ENCODE data around the gene ITPRIP.

The ITPRIP gene

DNA sequence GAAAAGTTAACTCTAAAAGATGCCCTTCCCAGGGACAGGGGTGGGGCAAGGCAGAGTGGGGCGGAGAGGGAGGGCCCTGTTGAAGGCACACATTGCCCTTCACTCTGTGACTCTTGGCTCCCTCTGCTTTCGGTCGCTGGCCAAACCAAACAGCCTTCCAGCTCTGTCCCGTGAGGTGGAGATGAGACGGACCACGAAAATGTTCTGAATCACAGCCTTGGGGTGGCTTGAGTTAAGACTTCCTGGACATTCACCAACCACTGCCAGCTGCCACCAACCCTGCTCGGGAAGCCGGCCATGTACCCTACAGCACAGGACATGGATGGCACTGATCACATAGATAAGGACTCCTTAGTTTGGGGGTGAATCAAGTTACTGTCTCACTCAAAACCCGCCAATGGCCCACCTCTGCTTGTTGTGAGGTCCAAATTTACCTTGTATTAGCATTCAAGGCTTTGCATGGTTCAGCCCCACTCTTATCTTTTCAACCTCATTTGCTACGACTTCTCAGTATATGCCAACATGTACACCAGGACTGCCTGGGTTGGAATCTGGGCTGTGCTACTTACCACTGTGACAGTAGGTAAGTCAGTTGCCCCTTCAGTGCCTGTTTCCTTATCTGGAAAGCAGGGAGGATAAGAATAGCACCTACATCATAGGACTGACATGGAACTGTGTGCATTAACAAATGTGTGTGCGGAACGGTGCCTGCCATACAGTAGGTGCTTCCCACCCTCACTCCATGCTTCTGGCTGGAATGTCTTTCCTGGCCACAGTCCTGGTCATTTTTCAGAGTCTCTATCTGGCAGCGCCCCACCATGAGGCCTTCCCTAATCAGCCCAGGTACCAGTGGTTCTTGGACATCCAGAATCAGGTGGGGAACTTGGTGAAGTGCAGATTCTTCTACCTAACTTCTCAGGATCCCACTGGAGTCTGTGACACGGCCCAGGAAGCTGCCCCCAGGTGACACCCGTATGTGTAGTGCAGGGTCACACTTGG lies 28.0 kb downstream of the ITPRIP start:
- Histone ChIP-seq H3K4me1 (ENCODE audit: control insufficient read depth, insufficient read depth, low read length, poor library complexity, severe bottlenecking) (peaks cover 14% of the 10 kb centered on the region), H3K9me3 (ENCODE audit: control insufficient read depth, low read length) (no peaks in the 10 kb centered on the region), H3K27ac (ENCODE audit: insufficient read depth, low read length, poor library complexity, severe bottlenecking) (no peak overlapping the region), H3K4me3 (ENCODE audit: insufficient read depth, low read depth, low read length, poor library complexity, severe bottlenecking) (no peak overlapping the region), H3K27me3 (replicated peaks; ENCODE audit: control insufficient read depth, insufficient read depth, low read length, poor library complexity, severe bottlenecking) (no peaks in the 10 kb centered on the region), H3K36me3 (ENCODE audit: control insufficient read depth, insufficient read depth, low read length) (peaks cover 38% of the 10 kb centered on the region)
- no peak for DNase-seq

DNA sequence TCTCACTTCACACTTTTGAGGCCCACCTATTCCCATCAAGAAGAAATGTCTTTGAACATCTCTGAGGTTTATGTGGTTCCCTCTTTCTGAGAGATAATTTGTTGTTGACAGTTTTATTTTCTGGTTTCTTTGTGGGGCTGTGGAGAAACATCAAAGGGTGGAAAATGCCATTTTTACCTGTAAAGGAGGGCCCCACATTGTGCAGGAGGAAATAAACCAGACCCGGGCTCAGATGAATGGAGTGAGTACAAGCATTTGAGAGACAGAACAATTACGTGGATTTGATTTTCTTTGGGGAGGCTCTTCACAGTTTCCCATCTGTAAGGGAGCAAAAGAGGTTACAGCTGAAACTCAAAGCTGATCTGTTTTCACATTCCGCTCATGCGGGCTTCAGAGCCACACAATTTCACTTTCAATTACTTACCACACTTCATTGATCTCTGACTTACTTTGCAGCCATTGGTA lies 29.8 kb downstream of the ITPRIP start:
- no peak for DNase-seq
- H3K27ac ChIP-seq (ENCODE audit: insufficient read depth, low read length, poor library complexity, severe bottlenecking), result no peak overlapping the region
- H3K4me1 ChIP-seq (ENCODE audit: control insufficient read depth, insufficient read depth, low read length, poor library complexity, severe bottlenecking), result peaks cover 14% of the 10 kb centered on the region
- H3K36me3 ChIP-seq (ENCODE audit: control insufficient read depth, insufficient read depth, low read length), result peaks cover 19% of the 10 kb centered on the region
- H3K4me3 ChIP-seq (ENCODE audit: insufficient read depth, low read depth, low read length, poor library complexity, severe bottlenecking), result no peak overlapping the region
- no peaks in the 10 kb centered on the region for H3K9me3 ChIP-seq (ENCODE audit: control insufficient read depth, low read length)
- H3K27me3 ChIP-seq (replicated peaks; ENCODE audit: control insufficient read depth, insufficient read depth, low read length, poor library complexity, severe bottlenecking), result no peaks in the 10 kb centered on the region

DNA sequence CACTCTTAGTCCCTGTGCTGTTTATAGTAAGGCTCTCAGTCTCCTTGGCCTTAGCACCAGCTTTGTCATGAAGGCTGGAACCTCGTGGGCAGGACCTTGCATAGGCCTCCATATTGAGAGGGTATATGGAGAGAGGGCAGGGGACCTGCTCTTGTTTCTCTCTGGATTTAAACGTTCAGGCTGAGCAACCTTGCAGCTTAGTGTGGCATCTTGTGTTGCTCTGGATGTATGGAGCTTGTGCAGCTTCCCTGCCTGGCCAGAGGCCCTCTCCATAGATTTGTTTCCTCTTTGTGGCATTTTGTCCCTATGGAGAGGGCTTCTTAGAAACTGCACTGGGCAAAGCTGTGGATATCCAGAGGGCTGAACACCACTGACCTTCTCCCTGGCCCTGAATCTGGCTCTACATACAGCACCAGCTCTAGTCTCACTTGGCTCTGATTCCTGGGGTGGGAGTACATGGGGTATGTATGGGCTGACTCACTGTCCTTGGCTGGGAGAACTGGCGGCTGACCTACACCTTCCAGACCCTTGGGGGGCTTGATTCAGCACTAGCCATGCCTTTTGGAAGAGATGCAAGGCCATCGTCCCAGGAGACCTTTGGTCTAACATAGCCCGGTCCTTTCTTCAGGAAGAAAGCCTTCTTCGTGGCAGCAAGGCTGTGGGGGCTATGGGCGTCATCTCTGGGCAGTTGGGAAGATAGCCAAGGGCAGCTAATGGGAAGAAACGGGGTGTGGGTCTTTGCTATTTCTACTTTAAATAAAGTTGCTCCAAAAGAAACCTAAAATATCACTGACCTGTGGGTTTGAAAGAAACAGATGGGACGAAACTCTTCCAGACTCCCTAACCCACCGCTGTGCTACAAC lies 30.5 kb downstream of the ITPRIP start:
- no peak overlapping the region for H3K27ac ChIP-seq (ENCODE audit: insufficient read depth, low read length, poor library complexity, severe bottlenecking)
- H3K36me3 ChIP-seq (ENCODE audit: control insufficient read depth, insufficient read depth, low read length), result peaks cover 13% of the 10 kb centered on the region
- H3K9me3 ChIP-seq (ENCODE audit: control insufficient read depth, low read length), result no peaks in the 10 kb centered on the region
- no peak for DNase-seq
- H3K27me3 ChIP-seq (replicated peaks; ENCODE audit: control insufficient read depth, insufficient read depth, low read length, poor library complexity, severe bottlenecking), result no peaks in the 10 kb centered on the region
- peaks cover 14% of the 10 kb centered on the region for H3K4me1 ChIP-seq (ENCODE audit: control insufficient read depth, insufficient read depth, low read length, poor library complexity, severe bottlenecking)
- H3K4me3 ChIP-seq (ENCODE audit: insufficient read depth, low read depth, low read length, poor library complexity, severe bottlenecking), result no peak overlapping the region

DNA sequence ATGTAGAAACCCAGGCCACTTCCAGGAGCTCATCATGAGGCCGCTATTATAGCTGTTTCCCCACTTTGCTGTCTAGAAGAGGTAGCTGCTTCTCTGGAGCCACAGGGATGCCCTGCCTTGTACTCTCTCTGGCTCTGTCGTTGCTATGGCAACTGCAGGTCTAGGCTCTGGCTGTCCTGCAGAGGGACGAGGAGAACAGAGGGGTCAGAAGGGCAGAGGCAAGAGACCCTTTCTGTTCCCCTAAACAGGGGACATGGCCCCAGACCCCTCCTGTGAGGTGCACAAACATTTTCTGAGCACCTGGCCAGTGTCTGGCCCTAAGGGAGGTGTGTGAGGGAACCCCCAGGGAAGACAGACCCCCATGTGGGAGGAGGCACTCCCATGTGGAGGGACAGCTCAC lies 31.4 kb downstream of the ITPRIP start:
- no peaks in the 10 kb centered on the region for H3K9me3 ChIP-seq (ENCODE audit: control insufficient read depth, low read length)
- peaks cover 14% of the 10 kb centered on the region for H3K4me1 ChIP-seq (ENCODE audit: control insufficient read depth, insufficient read depth, low read length, poor library complexity, severe bottlenecking)
- H3K36me3 ChIP-seq (ENCODE audit: control insufficient read depth, insufficient read depth, low read length), result peaks cover 5% of the 10 kb centered on the region
- H3K27me3 ChIP-seq (replicated peaks; ENCODE audit: control insufficient read depth, insufficient read depth, low read length, poor library complexity, severe bottlenecking), result no peaks in the 10 kb centered on the region
- no peak for DNase-seq
- no peak overlapping the region for H3K27ac ChIP-seq (ENCODE audit: insufficient read depth, low read length, poor library complexity, severe bottlenecking)
- no peak overlapping the region for H3K4me3 ChIP-seq (ENCODE audit: insufficient read depth, low read depth, low read length, poor library complexity, severe bottlenecking)

DNA sequence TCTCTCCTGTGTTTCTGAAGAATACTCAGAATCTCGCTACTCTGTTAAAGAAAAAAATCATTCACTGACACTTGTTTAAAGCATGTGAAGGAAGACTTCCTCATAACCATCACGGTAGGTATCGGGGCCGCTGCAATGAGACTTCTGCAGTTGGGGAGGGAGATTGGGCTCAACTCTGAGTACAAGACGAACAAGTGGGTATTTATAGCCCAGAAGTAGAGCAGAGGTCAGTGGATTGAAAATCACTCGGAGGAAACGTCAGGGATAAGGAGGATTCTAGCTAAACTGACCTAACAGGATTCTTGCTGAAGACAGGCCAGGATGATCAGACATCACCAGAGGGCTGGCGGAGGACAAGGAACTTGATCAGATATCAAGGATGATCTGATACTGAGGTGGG lies 33.3 kb downstream of the ITPRIP start:
- Histone ChIP-seq H3K27me3 (replicated peaks; ENCODE audit: control insufficient read depth, insufficient read depth, low read length, poor library complexity, severe bottlenecking) (no peaks in the 10 kb centered on the region), H3K4me1 (ENCODE audit: control insufficient read depth, insufficient read depth, low read length, poor library complexity, severe bottlenecking) (peaks cover 14% of the 10 kb centered on the region), H3K36me3 (ENCODE audit: control insufficient read depth, insufficient read depth, low read length) (no peaks in the 10 kb centered on the region), H3K4me3 (ENCODE audit: insufficient read depth, low read depth, low read length, poor library complexity, severe bottlenecking) (no peak overlapping the region), H3K27ac (ENCODE audit: insufficient read depth, low read length, poor library complexity, severe bottlenecking) (no peak overlapping the region), H3K9me3 (ENCODE audit: control insufficient read depth, low read length) (no peaks in the 10 kb centered on the region)
- no peak for DNase-seq

DNA sequence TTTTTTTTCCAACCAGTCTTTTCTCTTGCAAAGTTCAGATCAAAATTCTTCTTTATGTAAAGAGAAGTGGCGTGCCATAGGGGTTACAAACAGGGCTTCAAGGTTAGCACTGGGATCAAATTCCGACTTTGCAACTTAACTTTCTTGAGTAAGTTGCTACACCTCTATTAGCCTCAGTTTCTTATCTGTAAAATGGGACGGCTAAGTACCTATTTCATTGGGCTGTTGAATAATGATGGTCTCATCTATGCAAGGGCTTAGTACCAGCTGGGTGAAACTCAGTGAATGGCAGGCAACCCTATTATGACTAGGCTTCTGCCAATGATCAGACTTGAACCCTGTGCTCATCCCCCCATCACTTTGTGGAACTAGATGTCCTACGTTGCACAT lies 33.9 kb downstream of the ITPRIP start:
- H3K4me1 ChIP-seq (ENCODE audit: control insufficient read depth, insufficient read depth, low read length, poor library complexity, severe bottlenecking), result peaks cover 14% of the 10 kb centered on the region
- no peak overlapping the region for H3K27ac ChIP-seq (ENCODE audit: insufficient read depth, low read length, poor library complexity, severe bottlenecking)
- no peak overlapping the region for H3K4me3 ChIP-seq (ENCODE audit: insufficient read depth, low read depth, low read length, poor library complexity, severe bottlenecking)
- no peak for DNase-seq
- no peaks in the 10 kb centered on the region for H3K27me3 ChIP-seq (replicated peaks; ENCODE audit: control insufficient read depth, insufficient read depth, low read length, poor library complexity, severe bottlenecking)
- H3K36me3 ChIP-seq (ENCODE audit: control insufficient read depth, insufficient read depth, low read length), result no peaks in the 10 kb centered on the region
- no peaks in the 10 kb centered on the region for H3K9me3 ChIP-seq (ENCODE audit: control insufficient read depth, low read length)

DNA sequence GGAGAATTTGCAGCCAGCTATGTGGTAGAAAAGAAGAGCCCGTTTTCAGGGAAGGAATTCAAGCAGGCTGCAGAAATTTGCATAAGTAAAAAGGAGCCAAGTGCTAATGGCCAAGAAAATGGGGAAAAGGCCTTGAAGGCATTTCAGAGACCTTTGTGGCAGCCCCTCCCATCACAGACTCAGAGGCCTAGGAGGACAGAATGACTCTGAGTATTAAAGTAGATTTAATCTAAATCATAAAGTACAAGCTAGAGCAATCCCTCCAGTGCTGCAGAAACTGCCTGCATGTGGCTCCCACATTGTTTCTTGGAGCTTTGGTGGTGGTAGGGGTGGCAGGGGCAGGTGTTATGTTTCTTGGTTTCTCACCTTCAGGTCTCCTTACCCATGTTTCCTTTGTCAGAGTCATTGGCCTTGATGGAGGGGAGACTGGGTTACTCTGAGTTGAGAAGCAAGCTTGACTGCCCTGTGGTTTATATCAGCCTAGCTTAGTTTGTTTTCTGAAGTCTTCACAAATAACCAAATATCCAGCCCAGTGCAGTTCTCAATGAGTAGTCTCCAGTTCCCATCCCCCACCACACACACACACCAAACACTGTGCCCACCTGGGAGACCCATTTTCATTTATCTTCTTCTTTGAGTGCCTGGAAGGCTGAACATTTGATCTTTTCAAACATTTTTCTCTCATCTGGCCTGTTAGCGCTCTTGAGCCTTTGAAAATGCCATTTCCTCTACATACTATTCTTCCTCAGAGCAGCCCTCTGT lies 34.5 kb downstream of the ITPRIP start:
- peaks cover 11% of the 10 kb centered on the region for H3K4me1 ChIP-seq (ENCODE audit: control insufficient read depth, insufficient read depth, low read length, poor library complexity, severe bottlenecking)
- H3K4me3 ChIP-seq (ENCODE audit: insufficient read depth, low read depth, low read length, poor library complexity, severe bottlenecking), result no peak overlapping the region
- H3K27ac ChIP-seq (ENCODE audit: insufficient read depth, low read length, poor library complexity, severe bottlenecking), result no peak overlapping the region
- H3K27me3 ChIP-seq (replicated peaks; ENCODE audit: control insufficient read depth, insufficient read depth, low read length, poor library complexity, severe bottlenecking), result no peaks in the 10 kb centered on the region
- DNase-seq, result no peak
- no peaks in the 10 kb centered on the region for H3K36me3 ChIP-seq (ENCODE audit: control insufficient read depth, insufficient read depth, low read length)
- H3K9me3 ChIP-seq (ENCODE audit: control insufficient read depth, low read length), result no peaks in the 10 kb centered on the region

DNA sequence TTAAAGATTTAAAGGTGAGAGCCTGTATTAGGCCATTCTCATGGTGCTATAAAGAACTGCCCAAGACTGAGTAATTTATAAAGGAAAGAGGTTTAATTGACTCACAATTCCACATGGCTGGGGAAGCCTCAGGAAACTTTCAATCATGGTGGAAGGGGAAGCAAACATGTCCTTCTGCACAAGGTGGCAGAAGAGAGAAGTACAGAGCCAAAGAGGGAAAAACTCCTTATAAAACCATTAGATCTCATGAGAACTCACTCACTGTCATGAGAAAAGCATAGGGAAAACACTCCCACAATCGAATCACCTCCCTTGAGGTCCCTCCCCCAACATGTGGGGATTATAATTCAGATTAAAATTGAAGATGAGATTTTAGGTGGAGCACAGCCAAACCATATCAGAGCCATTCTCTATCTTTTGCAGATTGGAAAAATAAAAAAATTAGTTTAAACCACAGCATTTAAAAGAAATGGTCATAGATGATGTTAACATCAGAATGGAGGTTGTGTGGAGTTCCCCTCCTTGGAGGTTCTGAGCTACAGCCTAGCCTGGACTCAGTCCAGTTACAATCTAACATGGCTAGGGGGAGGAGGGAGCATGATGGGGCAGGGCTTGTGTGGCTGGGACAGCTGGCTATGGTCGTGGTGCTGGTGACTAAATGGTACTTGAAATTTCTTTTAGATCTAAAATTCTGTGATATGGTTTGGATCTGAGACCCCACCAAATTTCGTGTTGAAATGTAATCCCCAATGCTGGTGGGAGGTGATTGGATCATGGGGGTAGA lies 36.2 kb downstream of the ITPRIP start:
- Histone ChIP-seq H3K36me3 (ENCODE audit: control insufficient read depth, insufficient read depth, low read length) (no peaks in the 10 kb centered on the region), H3K4me1 (ENCODE audit: control insufficient read depth, insufficient read depth, low read length, poor library complexity, severe bottlenecking) (no peaks in the 10 kb centered on the region), H3K27ac (ENCODE audit: insufficient read depth, low read length, poor library complexity, severe bottlenecking) (no peak overlapping the region), H3K27me3 (replicated peaks; ENCODE audit: control insufficient read depth, insufficient read depth, low read length, poor library complexity, severe bottlenecking) (no peaks in the 10 kb centered on the region), H3K9me3 (ENCODE audit: control insufficient read depth, low read length) (no peaks in the 10 kb centered on the region), H3K4me3 (ENCODE audit: insufficient read depth, low read depth, low read length, poor library complexity, severe bottlenecking) (no peak overlapping the region)
- no peak for DNase-seq

DNA sequence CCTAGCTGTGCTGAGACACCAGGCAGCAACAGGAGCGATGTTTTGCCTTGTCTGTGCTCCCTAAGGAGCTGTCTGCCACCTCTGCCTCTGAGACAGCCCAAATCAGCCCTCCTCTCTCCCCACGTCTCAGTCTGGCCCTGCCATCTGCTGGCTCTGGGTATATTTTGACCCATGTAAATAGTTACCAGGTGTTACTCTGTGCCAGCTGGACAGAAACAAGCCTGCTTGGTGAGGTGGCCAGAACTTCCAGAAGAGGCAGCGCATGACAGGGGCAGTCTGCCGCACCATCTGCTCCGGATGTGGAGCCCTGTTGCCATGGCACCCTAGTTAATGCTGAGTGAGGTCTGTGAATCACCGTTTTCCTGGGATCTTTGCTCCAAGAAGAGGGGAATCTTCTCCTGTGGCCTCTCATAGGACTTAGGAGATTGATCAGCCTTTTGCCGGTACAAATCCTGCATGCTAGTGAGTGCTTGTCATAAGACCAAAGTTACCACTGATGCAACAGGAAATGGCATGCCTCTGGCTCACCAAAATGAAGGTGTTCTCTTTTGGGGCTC lies 37.5 kb downstream of the ITPRIP start:
- Histone ChIP-seq H3K36me3 (ENCODE audit: control insufficient read depth, insufficient read depth, low read length) (no peaks in the 10 kb centered on the region), H3K27me3 (replicated peaks; ENCODE audit: control insufficient read depth, insufficient read depth, low read length, poor library complexity, severe bottlenecking) (no peaks in the 10 kb centered on the region), H3K4me1 (ENCODE audit: control insufficient read depth, insufficient read depth, low read length, poor library complexity, severe bottlenecking) (no peaks in the 10 kb centered on the region), H3K4me3 (ENCODE audit: insufficient read depth, low read depth, low read length, poor library complexity, severe bottlenecking) (no peak overlapping the region), H3K9me3 (ENCODE audit: control insufficient read depth, low read length) (no peaks in the 10 kb centered on the region), H3K27ac (ENCODE audit: insufficient read depth, low read length, poor library complexity, severe bottlenecking) (no peak overlapping the region)
- DNase-seq, result no peak
